ENCODE results near the gene PAXX.

DNA sequence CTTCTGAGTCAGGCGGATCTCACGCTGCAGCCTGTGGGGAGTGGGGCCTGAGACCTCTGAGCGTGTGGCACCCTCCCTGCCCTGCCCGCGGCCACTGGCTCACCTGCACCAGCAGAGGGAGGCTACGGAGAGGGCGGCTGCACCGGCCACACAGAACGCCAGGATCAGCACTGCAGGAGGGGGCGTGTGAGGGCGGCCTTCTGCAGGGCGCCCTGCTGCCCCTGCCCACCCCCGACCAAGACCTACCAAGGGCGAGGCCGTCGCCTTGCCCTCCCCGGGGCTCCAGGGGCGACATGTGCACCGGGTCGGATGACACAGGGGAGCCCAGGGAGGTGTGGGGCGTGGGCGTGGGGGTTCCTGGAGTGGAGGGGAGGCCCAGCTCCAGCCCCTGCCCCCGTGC lies 48.3 kb downstream of the PAXX start:
- TF ChIP-seq, protein P1, sequence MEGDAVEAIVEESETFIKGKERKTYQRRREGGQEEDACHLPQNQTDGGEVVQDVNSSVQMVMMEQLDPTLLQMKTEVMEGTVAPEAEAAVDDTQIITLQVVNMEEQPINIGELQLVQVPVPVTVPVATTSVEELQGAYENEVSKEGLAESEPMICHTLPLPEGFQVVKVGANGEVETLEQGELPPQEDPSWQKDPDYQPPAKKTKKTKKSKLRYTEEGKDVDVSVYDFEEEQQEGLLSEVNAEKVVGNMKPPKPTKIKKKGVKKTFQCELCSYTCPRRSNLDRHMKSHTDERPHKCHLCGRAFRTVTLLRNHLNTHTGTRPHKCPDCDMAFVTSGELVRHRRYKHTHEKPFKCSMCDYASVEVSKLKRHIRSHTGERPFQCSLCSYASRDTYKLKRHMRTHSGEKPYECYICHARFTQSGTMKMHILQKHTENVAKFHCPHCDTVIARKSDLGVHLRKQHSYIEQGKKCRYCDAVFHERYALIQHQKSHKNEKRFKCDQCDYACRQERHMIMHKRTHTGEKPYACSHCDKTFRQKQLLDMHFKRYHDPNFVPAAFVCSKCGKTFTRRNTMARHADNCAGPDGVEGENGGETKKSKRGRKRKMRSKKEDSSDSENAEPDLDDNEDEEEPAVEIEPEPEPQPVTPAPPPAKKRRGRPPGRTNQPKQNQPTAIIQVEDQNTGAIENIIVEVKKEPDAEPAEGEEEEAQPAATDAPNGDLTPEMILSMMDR (IDR thresholded peaks at IDR 0.05; ENCODE audit: low read length), result no peak
- no peak for TF ChIP-seq EZH2 (IDR thresholded peaks at IDR 0.05; ENCODE audit: borderline replicate concordance, low read length)

Data from OCI-LY1 (cell line).